8988T (cell line): ENCODE results near the gene CCDC81.

Experiments used
- DNase-seq: peaks from one replicate; pipeline ENCODE4 v3.0.0; 2011

The CCDC81 gene

GRCh38 chr11:86442827-86443226 lies 68.1 kb downstream of the CCDC81 start:
- no peak for DNase-seq

GRCh38 chr11:86443415-86443814 lies 68.7 kb downstream of the CCDC81 start:
- DNase-seq: no peak

- DNase-seq: no peak
Measured at GRCh38 chr11:86444981-86445380, 70.3 kb downstream of the CCDC81 start.

GRCh38 chr11:86446163-86446923 lies 71.7 kb downstream of the CCDC81 start:
- no peak for DNase-seq

GRCh38 chr11:86446924-86447285 lies 72.2 kb downstream of the CCDC81 start:
- DNase-seq: no peak

GRCh38 chr11:86447763-86448480 lies 73.2 kb downstream of the CCDC81 start:
- DNase-seq: no peak

GRCh38 chr11:86449993-86450629 lies 75.4 kb downstream of the CCDC81 start:
- DNase-seq: no peak

GRCh38 chr11:86453290-86454030 lies 78.8 kb downstream of the CCDC81 start:
- DNase-seq: no peak

- peak; percentile 48 for DNase-seq
Measured at GRCh38 chr11:86456075-86456939, 81.6 kb downstream of the CCDC81 start.

- no peak for DNase-seq
Measured at GRCh38 chr11:86458294-86459001, 83.8 kb downstream of the CCDC81 start.

GRCh38 chr11:86459002-86459385 lies 84.3 kb downstream of the CCDC81 start:
- no peak for DNase-seq

- peak; percentile 80 for DNase-seq
Measured at GRCh38 chr11:86459682-86460460, 85.2 kb downstream of the CCDC81 start.

- DNase-seq: no peak
Measured at GRCh38 chr11:86460461-86461385, 86.0 kb downstream of the CCDC81 start.

- no peak for DNase-seq
Measured at GRCh38 chr11:86461892-86462291, 87.2 kb downstream of the CCDC81 start.

GRCh38 chr11:86463120-86463519 lies 88.4 kb downstream of the CCDC81 start:
- DNase-seq: no peak

GRCh38 chr11:86463955-86464354 lies 89.3 kb downstream of the CCDC81 start:
- no peak for DNase-seq

- DNase-seq: no peak
Measured at GRCh38 chr11:86464509-86465221, 90.0 kb downstream of the CCDC81 start.

- DNase-seq: no peak
Measured at GRCh38 chr11:86468169-86468568, 93.5 kb downstream of the CCDC81 start.
